ENCODE measurements around the gene KLK2.

KLK2 gene

GRCh38 chr19:50924586-50924985 lies 51.3 kb downstream of the KLK2 start:
- no peak for DNase-seq (ENCODE audit: low spot score)

- DNase-seq (ENCODE audit: low spot score) = no peak
Measured at GRCh38 chr19:50925734-50926133, 52.5 kb downstream of the KLK2 start.

GRCh38 chr19:50926144-50926543 lies 52.9 kb downstream of the KLK2 start:
- DNase-seq (ENCODE audit: low spot score) = no peak

GRCh38 chr19:50928831-50929230 lies 55.6 kb downstream of the KLK2 start:
- DNase-seq (ENCODE audit: low spot score) = no peak
